Subcutaneous abdominal adipose tissue (tissue), 5 donors: ENCODE results near the gene PREX1.

Experiments used
- H3K27ac ChIP-seq: one replicate; pipeline ENCODE4 v1.7.0; 2013; ENCODE audit warnings: low read depth, mild to moderate bottlenecking, inconsistent platforms, low read length, moderate library complexity
- H3K27me3 ChIP-seq, 5 donors: one replicate each; pipeline ENCODE4 v1.7.0; 2013; ENCODE audit warnings: low read length in 5 of 5, inconsistent platforms in 1 of 5; ENCODE audit not compliant: control insufficient read depth in 5 of 5, insufficient read depth in 4 of 5
- H3K36me3 ChIP-seq, 5 donors: one replicate each; pipeline ENCODE4 v1.7.0; 2013; ENCODE audit warnings: low read length in 5 of 5; ENCODE audit not compliant: control insufficient read depth in 5 of 5, insufficient read depth in 5 of 5
- H3K4me1 ChIP-seq, 5 donors: one replicate each; pipeline ENCODE4 v1.7.0; 2013; ENCODE audit warnings: low read length in 5 of 5, mild to moderate bottlenecking in 3 of 5, moderate library complexity in 1 of 5; ENCODE audit not compliant: control insufficient read depth in 5 of 5, insufficient read depth in 5 of 5
- H3K4me3 ChIP-seq, 5 donors: one replicate each; pipeline ENCODE4 v1.7.0; 2013; ENCODE audit warnings: low read length in 5 of 5, low read depth in 1 of 5
- H3K9ac ChIP-seq, 5 donors: one replicate each; pipeline ENCODE4 v1.7.0; 2013; ENCODE audit warnings: low read length in 5 of 5, mild to moderate bottlenecking in 4 of 5, moderate library complexity in 3 of 5
- H3K9me3 ChIP-seq, 5 donors: one replicate each; pipeline ENCODE4 v1.7.0; 2013; ENCODE audit warnings: low read length in 5 of 5; ENCODE audit not compliant: control insufficient read depth in 5 of 5
- donor health status: healthy.
- donor health status: healthy.
- donor health status: healthy.
- donor health status: healthy.
- donor health status: healthy.

The PREX1 gene

GRCh38 chr20:48718786-48719578, 108.8 kb downstream of the PREX1 start:
- Histone ChIP-seq H3K27ac (no peak overlapping the region), H3K4me1 (peaks cover 0 to 45% (median 4%) of the 10 kb centered on the region in 5 donors), H3K9ac (no peak overlapping the region), H3K36me3 (no peaks in the 10 kb centered on the region), H3K4me3 (no peak overlapping the region), H3K27me3 (peaks cover 3 to 14% (median 5%) of the 10 kb centered on the region in 5 donors), H3K9me3 (peaks cover 0 to 13% (median 11%) of the 10 kb centered on the region in 5 donors)

GRCh38 chr20:48717680-48718223, 110.0 kb downstream of the PREX1 start:
- H3K27ac ChIP-seq: no peak overlapping the region
- no peak overlapping the region for H3K4me3 ChIP-seq
- H3K27me3 ChIP-seq: peaks cover 3 to 12% (median 5%) of the 10 kb centered on the region in 5 donors
- H3K36me3 ChIP-seq: no peaks in the 10 kb centered on the region
- H3K9me3 ChIP-seq: peaks cover 0 to 13% (median 11%) of the 10 kb centered on the region in 5 donors
- H3K4me1 ChIP-seq: peaks cover 0 to 33% (median 0%) of the 10 kb centered on the region in 5 donors
- H3K9ac ChIP-seq: no peak overlapping the region

- peaks cover 0 to 13% (median 11%) of the 10 kb centered on the region in 5 donors for H3K9me3 ChIP-seq
- no peak overlapping the region for H3K27ac ChIP-seq
- H3K4me1 ChIP-seq: peaks cover 0 to 30% (median 0%) of the 10 kb centered on the region in 5 donors
- no peaks in the 10 kb centered on the region for H3K36me3 ChIP-seq
- no peak overlapping the region for H3K4me3 ChIP-seq
- H3K9ac ChIP-seq: no peak overlapping the region
- H3K27me3 ChIP-seq: peaks cover 3 to 11% (median 5%) of the 10 kb centered on the region in 5 donors
Measured at GRCh38 chr20:48717095-48717672, 110.6 kb downstream of the PREX1 start.

GRCh38 chr20:48716541-48716940, 111.3 kb downstream of the PREX1 start:
- peaks cover 3 to 12% (median 5%) of the 10 kb centered on the region in 5 donors for H3K27me3 ChIP-seq
- peaks cover 0 to 31% (median 0%) of the 10 kb centered on the region in 5 donors for H3K4me1 ChIP-seq
- no peak overlapping the region for H3K27ac ChIP-seq
- H3K9me3 ChIP-seq: peaks cover 0 to 13% (median 11%) of the 10 kb centered on the region in 5 donors
- no peak overlapping the region for H3K9ac ChIP-seq
- no peak overlapping the region for H3K4me3 ChIP-seq
- H3K36me3 ChIP-seq: no peaks in the 10 kb centered on the region

GRCh38 chr20:48716086-48716485, 111.7 kb downstream of the PREX1 start:
- Histone ChIP-seq H3K27ac (no peak overlapping the region), H3K9ac (no peak overlapping the region), H3K9me3 (peaks cover 0 to 13% (median 11%) of the 10 kb centered on the region in 5 donors)

GRCh38 chr20:48714764-48715163, 113.0 kb downstream of the PREX1 start:
- H3K27me3 ChIP-seq: peaks cover 5 to 16% (median 9%) of the 10 kb centered on the region in 5 donors
- H3K4me3 ChIP-seq: no peak overlapping the region
- peaks cover 0 to 2% (median 0%) of the 10 kb centered on the region in 5 donors for H3K36me3 ChIP-seq
- no peak overlapping the region for H3K9ac ChIP-seq
- H3K27ac ChIP-seq: no peak overlapping the region
- peaks cover 0 to 11% (median 9%) of the 10 kb centered on the region in 5 donors for H3K9me3 ChIP-seq
- peaks cover 0 to 24% (median 0%) of the 10 kb centered on the region in 5 donors for H3K4me1 ChIP-seq

More at GRCh38 chr20:48716086-48716485, 111.7 kb downstream of the PREX1 start:
- no peak overlapping the region for H3K4me3 ChIP-seq
- H3K4me1 ChIP-seq: peaks cover 0 to 29% (median 0%) of the 10 kb centered on the region in 5 donors
- H3K36me3 ChIP-seq: no peaks in the 10 kb centered on the region
- peaks cover 3 to 11% (median 5%) of the 10 kb centered on the region in 5 donors for H3K27me3 ChIP-seq

- peaks cover 0 to 16% (median 3%) of the 10 kb centered on the region in 5 donors for H3K4me1 ChIP-seq
- peaks cover 0 to 13% (median 0%) of the 10 kb centered on the region in 5 donors for H3K36me3 ChIP-seq
- H3K27ac ChIP-seq: no peak overlapping the region
- no peaks in the 10 kb centered on the region for H3K9me3 ChIP-seq
- no peak overlapping the region for H3K4me3 ChIP-seq
- no peak overlapping the region for H3K9ac ChIP-seq
- peaks cover 3 to 22% (median 16%) of the 10 kb centered on the region in 5 donors for H3K27me3 ChIP-seq
Measured at GRCh38 chr20:48711696-48712464, 115.9 kb downstream of the PREX1 start.

- H3K27ac ChIP-seq: no peak overlapping the region
- H3K9me3 ChIP-seq: no peaks in the 10 kb centered on the region
- H3K4me1 ChIP-seq: peaks cover 1 to 18% (median 10%) of the 10 kb centered on the region in 5 donors
- H3K27me3 ChIP-seq: peaks cover 0 to 22% (median 10%) of the 10 kb centered on the region in 5 donors
- no peak overlapping the region for H3K9ac ChIP-seq
- H3K4me3 ChIP-seq: no peak overlapping the region
- peaks cover 0 to 16% (median 0%) of the 10 kb centered on the region in 5 donors for H3K36me3 ChIP-seq
Measured at GRCh38 chr20:48711044-48711428, 116.8 kb downstream of the PREX1 start.

GRCh38 chr20:48710341-48711043, 117.3 kb downstream of the PREX1 start:
- Histone ChIP-seq H3K9me3 (no peaks in the 10 kb centered on the region), H3K27ac (no peak overlapping the region), H3K4me3 (no peak overlapping the region), H3K27me3 (peaks cover 0 to 22% (median 10%) of the 10 kb centered on the region in 5 donors), H3K36me3 (peaks cover 0 to 16% (median 0%) of the 10 kb centered on the region in 5 donors), H3K4me1 (peaks cover 1 to 22% (median 15%) of the 10 kb centered on the region in 5 donors), H3K9ac (no peak overlapping the region)
